SK-N-SH treated with all-trans-retinoic acid at 6 μM for 48 hours (cell line): ENCODE results near the gene IRX2.

Experiments used
- ARNTL ChIP-seq: fragments of 450-650 bp; formaldehyde crosslinking; IDR thresholded peaks from 2 replicates; pipeline ENCODE4 v1.5.0; 2020; ENCODE audit warnings: low read depth, mild to moderate bottlenecking, moderate library complexity, borderline replicate concordance
- ESRRG ChIP-seq: fragments of 250-450 bp; sonication (Bioruptor Pico); IDR thresholded peaks from 2 replicates; pipeline ENCODE4 v1.6.1; 2021; ENCODE audit warnings: mild to moderate bottlenecking
- OSR1 ChIP-seq: fragments of 250-450 bp; sonication (Bioruptor Pico); IDR thresholded peaks from 2 replicates; pipeline ENCODE4 v1.8.0; 2022; ENCODE audit warnings: moderate library complexity, mild to moderate bottlenecking, inconsistent platforms
- PPARA ChIP-seq: fragments of 250-450 bp; sonication (Bioruptor Pico); IDR thresholded peaks from 2 replicates; pipeline ENCODE4 v1.5.0; 2020; ENCODE audit warnings: mild to moderate bottlenecking, borderline replicate concordance
- RARB ChIP-seq: fragments of 250-450 bp; sonication (Bioruptor Pico); IDR thresholded peaks from 2 replicates; pipeline ENCODE4 v1.8.0; 2021; ENCODE audit warnings: mild to moderate bottlenecking, moderate library complexity
- TCF4 ChIP-seq: fragments of 250-450 bp; sonication (Bioruptor Pico); IDR thresholded peaks from 2 replicates; pipeline ENCODE4 v1.8.0; 2021; ENCODE audit warnings: mild to moderate bottlenecking, moderate library complexity, borderline replicate concordance
- ZFP30 ChIP-seq: fragments of 450-650 bp; formaldehyde crosslinking; IDR thresholded peaks from 2 replicates; pipeline ENCODE4 v1.5.0; 2022; ENCODE audit warnings: mild to moderate bottlenecking, moderate library complexity
- ZNF8 ChIP-seq: fragments of 450-650 bp; formaldehyde crosslinking; IDR thresholded peaks from 2 replicates; pipeline ENCODE4 v1.5.0; 2020; ENCODE audit warnings: mild to moderate bottlenecking, moderate library complexity
- TF ChIP-seq, protein P1 (sequence below): fragments of 250-450 bp; sonication (Bioruptor Pico); IDR thresholded peaks from 2 replicates; pipeline ENCODE4 v1.8.0; 2020; ENCODE audit warnings: mild to moderate bottlenecking, moderate library complexity, borderline replicate concordance
- TF ChIP-seq, protein P2 (sequence below): fragments of 250-450 bp; sonication (Bioruptor Pico); IDR thresholded peaks from 2 replicates; pipeline ENCODE4 v1.8.0; 2021; ENCODE audit warnings: low read depth, mild to moderate bottlenecking, moderate library complexity, borderline replicate concordance
- TF ChIP-seq, protein P3 (sequence below): fragments of 250-450 bp; sonication (Bioruptor Pico); IDR thresholded peaks from 2 replicates; pipeline ENCODE4 v1.5.1; 2020; ENCODE audit warnings: low read depth, mild to moderate bottlenecking, moderate library complexity

DNA sequence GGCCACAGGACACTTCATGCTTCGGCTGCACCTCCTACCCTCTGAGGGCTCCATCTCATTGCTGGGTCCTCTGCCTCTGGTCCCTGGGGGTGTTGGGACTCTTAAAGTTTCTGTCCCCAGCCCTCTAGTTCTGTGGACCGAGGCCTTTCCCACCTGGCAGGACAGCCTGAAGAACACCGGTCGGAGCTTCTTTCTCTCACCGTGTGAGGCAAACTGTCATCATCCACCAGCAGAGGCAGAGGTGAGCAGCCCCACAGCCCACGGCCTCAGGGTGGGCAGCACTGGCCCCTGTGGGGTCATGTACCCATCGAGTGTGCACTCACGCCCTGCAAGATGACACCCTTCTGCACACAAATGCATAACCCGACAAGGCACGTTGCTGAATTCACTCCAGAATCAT lies 49.9 kb downstream of the IRX2 start:
- TF ChIP-seq, protein P1, sequence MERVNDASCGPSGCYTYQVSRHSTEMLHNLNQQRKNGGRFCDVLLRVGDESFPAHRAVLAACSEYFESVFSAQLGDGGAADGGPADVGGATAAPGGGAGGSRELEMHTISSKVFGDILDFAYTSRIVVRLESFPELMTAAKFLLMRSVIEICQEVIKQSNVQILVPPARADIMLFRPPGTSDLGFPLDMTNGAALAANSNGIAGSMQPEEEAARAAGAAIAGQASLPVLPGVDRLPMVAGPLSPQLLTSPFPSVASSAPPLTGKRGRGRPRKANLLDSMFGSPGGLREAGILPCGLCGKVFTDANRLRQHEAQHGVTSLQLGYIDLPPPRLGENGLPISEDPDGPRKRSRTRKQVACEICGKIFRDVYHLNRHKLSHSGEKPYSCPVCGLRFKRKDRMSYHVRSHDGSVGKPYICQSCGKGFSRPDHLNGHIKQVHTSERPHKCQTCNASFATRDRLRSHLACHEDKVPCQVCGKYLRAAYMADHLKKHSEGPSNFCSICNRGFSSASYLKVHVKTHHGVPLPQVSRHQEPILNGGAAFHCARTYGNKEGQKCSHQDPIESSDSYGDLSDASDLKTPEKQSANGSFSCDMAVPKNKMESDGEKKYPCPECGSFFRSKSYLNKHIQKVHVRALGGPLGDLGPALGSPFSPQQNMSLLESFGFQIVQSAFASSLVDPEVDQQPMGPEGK (CRISPR knock-in tag) = no peak
- TF ChIP-seq, protein P2, sequence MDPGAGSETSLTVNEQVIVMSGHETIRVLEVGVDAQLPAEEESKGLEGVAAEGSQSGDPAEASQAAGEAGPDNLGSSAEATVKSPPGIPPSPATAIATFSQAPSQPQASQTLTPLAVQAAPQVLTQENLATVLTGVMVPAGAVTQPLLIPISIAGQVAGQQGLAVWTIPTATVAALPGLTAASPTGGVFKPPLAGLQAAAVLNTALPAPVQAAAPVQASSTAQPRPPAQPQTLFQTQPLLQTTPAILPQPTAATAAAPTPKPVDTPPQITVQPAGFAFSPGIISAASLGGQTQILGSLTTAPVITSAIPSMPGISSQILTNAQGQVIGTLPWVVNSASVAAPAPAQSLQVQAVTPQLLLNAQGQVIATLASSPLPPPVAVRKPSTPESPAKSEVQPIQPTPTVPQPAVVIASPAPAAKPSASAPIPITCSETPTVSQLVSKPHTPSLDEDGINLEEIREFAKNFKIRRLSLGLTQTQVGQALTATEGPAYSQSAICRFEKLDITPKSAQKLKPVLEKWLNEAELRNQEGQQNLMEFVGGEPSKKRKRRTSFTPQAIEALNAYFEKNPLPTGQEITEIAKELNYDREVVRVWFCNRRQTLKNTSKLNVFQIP = no peak
- TF ChIP-seq PPARA (CRISPR knock-in tag) = no peak
- no peak for TF ChIP-seq ZFP30 (CRISPR knock-in tag)
- no peak for TF ChIP-seq RARB
- TF ChIP-seq OSR1 (CRISPR knock-in tag) = no peak
- TF ChIP-seq, protein P3, sequence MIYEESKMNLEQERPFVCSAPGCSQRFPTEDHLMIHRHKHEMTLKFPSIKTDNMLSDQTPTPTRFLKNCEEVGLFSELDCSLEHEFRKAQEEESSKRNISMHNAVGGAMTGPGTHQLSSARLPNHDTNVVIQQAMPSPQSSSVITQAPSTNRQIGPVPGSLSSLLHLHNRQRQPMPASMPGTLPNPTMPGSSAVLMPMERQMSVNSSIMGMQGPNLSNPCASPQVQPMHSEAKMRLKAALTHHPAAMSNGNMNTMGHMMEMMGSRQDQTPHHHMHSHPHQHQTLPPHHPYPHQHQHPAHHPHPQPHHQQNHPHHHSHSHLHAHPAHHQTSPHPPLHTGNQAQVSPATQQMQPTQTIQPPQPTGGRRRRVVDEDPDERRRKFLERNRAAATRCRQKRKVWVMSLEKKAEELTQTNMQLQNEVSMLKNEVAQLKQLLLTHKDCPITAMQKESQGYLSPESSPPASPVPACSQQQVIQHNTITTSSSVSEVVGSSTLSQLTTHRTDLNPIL (CRISPR knock-in tag) = no peak
- TF ChIP-seq TCF4 (CRISPR knock-in tag) = no peak
- no peak for TF ChIP-seq ZNF8
- TF ChIP-seq ARNTL (CRISPR knock-in tag) = no peak
- no peak for TF ChIP-seq ESRRG (CRISPR knock-in tag)
